ENCODE measurements around the gene PCGF6.
"Not testable (repeated sequence)": the region's sequence is repeated elsewhere in the genome, so short reads cannot be mapped to it uniquely, and the experiment has no call there.

PCGF6 gene

GRCh38 chr10:103382769-103383168 is 31.8 kb upstream of the PCGF6 start:
- DNase-seq (ENCODE audit: low read depth), result no peak
- H3K4me3 ChIP-seq (ENCODE audit: low read length), result no peak overlapping the region
- TF ChIP-seq, protein P1, sequence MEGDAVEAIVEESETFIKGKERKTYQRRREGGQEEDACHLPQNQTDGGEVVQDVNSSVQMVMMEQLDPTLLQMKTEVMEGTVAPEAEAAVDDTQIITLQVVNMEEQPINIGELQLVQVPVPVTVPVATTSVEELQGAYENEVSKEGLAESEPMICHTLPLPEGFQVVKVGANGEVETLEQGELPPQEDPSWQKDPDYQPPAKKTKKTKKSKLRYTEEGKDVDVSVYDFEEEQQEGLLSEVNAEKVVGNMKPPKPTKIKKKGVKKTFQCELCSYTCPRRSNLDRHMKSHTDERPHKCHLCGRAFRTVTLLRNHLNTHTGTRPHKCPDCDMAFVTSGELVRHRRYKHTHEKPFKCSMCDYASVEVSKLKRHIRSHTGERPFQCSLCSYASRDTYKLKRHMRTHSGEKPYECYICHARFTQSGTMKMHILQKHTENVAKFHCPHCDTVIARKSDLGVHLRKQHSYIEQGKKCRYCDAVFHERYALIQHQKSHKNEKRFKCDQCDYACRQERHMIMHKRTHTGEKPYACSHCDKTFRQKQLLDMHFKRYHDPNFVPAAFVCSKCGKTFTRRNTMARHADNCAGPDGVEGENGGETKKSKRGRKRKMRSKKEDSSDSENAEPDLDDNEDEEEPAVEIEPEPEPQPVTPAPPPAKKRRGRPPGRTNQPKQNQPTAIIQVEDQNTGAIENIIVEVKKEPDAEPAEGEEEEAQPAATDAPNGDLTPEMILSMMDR (conservative IDR thresholded peaks at IDR 0.05; ENCODE audit: low read length), result no peak

GRCh38 chr10:103374263-103374662 is 23.3 kb upstream of the PCGF6 start:
- TF ChIP-seq, protein P1 (conservative IDR thresholded peaks at IDR 0.05; ENCODE audit: low read length), result no peak
- no peak for DNase-seq (ENCODE audit: low read depth)

DNA sequence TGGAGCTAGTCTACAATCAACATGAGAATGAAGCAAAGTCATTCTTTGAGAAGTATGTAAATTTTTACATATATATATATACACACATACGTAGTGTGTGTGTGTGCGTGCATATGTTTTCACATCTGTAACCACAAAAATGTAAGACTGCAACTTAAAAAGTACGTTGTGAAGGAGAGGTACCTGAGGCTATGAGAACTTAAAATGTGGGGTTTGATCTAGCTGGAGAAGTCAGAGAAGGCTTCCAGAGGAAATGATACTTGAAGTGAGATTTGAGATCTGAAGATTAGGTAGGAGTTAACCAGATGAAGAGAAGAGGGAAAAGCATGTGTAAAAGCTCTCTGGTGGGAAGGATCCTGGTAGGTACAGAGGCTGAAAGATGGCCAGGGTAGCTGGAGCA is 22.6 kb upstream of the PCGF6 start:
- DNase-seq (ENCODE audit: low read depth), result no peak
- TF ChIP-seq, protein P1 (conservative IDR thresholded peaks at IDR 0.05; ENCODE audit: low read length), result no peak
- H3K4me3 ChIP-seq (ENCODE audit: low read length), result no peak overlapping the region

More at GRCh38 chr10:103374263-103374662, 23.3 kb upstream of the PCGF6 start:
- H3K4me3 ChIP-seq (ENCODE audit: low read length), result no peak overlapping the region

GRCh38 chr10:103367782-103368518 is 17.0 kb upstream of the PCGF6 start, which contains the start of gene TAF5:
TAF5 (plus strand) TSS chr10:103367976; CDS start chr10:103367990, 14 bp downstream.
- DNase-seq (ENCODE audit: low read depth), result peak; percentile 95
- H3K4me3 ChIP-seq (ENCODE audit: low read length), result peak within 1 kb of the TSS; percentile 77
- TF ChIP-seq, protein P1 (conservative IDR thresholded peaks at IDR 0.05; ENCODE audit: low read length), result no peak

DNA sequence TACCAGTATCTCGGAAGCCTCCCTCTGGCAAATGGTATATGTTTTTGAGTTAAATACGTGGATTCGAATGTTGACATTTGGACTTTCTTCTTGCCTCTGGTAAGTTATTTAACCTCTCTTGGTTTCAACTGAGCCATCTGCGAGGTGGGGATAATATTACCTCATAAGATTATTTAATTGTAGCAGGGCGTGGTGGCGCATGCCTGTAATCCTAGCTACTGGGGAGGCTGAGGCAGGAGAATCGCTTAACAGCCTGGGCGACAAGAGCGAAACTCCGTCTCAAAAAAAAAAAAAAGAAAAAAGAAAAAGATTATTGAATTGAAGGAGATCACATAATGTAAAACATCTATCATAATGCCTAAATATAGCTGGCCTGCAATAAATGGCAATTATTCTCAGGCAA is 16.4 kb upstream of the PCGF6 start:
- TF ChIP-seq, protein P1 (conservative IDR thresholded peaks at IDR 0.05; ENCODE audit: low read length), result no peak
- peak; percentile 0 for DNase-seq (ENCODE audit: low read depth)
- H3K4me3 ChIP-seq (ENCODE audit: low read length), result peak overlapping the region; percentile 77

GRCh38 chr10:103360791-103361190 is 9.9 kb upstream of the PCGF6 start:
- DNase-seq (ENCODE audit: low read depth); H3K4me3 ChIP-seq (ENCODE audit: low read length): not testable (repeated sequence)

DNA sequence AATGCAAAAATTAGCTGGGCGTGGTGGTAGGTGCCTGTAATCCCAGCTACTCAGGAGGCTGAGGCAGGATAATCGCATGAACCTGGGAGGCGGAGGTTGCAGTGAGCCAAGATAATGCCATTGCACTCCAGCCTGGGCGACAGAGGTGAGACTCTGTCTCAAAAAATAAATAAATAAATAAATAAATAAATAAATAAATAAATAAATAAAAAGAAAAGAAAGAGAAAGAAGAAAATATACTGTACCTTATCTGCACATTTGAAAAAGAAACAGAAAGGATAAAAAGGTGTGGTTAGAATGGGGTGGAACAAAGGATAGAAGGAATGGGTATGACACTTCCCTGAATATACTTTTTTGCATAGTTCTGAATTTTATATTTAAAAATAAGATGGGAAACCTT is 8.6 kb upstream of the PCGF6 start:
- DNase-seq (ENCODE audit: low read depth); H3K4me3 ChIP-seq (ENCODE audit: low read length): not testable (repeated sequence)

DNA sequence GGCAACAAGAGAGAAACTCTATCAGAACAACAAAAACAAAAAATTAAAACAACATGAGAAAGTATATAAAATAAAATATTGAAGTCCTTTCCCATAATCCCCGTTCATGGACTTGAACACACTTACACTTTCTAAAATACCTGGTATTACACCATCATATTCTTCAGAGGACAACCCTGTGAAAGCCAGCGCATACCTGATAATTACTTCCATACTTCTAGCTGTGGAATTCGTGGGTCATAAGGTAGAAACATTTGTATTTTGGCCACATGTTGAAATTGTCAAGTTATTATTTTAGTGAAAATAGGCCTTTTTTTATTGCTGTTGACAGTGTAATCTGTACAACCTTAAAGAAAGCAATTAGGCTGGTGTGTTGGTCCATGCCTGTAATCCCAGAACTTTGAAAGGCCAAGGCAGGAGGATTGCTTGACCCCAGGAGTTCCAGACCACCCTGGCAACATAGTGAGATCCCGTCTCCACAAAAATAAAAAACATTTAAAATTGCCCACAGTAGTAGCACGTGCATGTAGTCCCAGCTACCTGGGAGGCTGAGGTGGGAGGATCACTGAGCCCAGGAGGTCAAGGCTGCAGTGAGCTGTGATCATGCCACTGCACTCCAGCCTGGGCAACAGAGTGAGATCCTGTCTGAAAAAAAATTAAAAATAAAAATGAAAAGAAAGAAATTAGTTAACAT is 5.1 kb upstream of the PCGF6 start:
- H3K4me3 ChIP-seq (ENCODE audit: low read length), result no peak overlapping the region
- TF ChIP-seq, protein P1 (conservative IDR thresholded peaks at IDR 0.05; ENCODE audit: low read length), result no peak
- no peak for DNase-seq (ENCODE audit: low read depth)

GRCh38 chr10:103354567-103354966 is 3.6 kb upstream of the PCGF6 start:
- not testable (repeated sequence) for DNase-seq (ENCODE audit: low read depth); H3K4me3 ChIP-seq (ENCODE audit: low read length)
